Measurements from ENCODE around the gene PYGO2. TPM values are rescaled to one million over a fixed set of nuclear protein-coding genes. Genes with fewer than 3 reads are reported as not detected.
A peak's percentile ranks its signal among the peaks of the same experiment; 100 is the strongest.
"Not testable (repeated sequence)": the region's sequence is repeated elsewhere in the genome, so short reads cannot be mapped to it uniquely, and the experiment has no call there.

Gene PYGO2
- total and polyA plus RNA-seq, 8 donors = 26.6 to 42.9 (median 37.3) TPM

DNA sequence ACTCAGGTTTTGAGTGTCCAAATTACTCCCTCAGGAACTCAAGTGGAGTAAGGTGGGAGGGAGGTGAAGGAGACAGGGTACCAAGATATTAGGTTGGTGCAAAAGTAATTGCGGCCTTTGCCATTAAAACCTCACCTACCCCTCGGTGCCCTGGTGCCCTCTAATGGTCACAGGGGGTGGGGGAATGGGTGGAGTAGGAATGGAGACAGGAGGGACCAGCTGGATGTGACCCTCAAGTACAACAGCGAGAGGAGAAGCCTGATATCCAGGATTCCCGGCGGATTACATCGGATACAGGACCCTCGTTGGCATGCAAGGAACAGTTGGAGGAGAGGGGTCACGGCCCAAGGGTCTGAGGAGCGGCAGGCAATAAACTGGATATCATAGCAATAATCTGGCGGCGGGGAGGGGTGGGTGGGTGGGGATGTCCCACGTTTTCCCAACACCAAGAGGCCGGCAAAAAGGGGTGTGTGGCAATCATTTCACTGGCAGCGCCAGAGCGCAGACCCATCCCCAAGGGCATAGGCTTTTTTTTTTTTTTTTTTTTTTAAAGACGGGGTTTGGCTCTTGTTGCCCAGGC, 36.7 kb upstream of the PYGO2 start:
- Histone ChIP-seq H3K27ac (no peak overlapping the region), H3K9me3 (no peaks in the 10 kb centered on the region), H3K36me3 (no peaks in the 10 kb centered on the region), H3K4me1 (peaks cover 15 to 45% of the 10 kb centered on the region in 2 donors), H3K4me3 (no peak overlapping the region), H3K27me3 (no peaks in the 10 kb centered on the region)
- TF ChIP-seq, protein P1, sequence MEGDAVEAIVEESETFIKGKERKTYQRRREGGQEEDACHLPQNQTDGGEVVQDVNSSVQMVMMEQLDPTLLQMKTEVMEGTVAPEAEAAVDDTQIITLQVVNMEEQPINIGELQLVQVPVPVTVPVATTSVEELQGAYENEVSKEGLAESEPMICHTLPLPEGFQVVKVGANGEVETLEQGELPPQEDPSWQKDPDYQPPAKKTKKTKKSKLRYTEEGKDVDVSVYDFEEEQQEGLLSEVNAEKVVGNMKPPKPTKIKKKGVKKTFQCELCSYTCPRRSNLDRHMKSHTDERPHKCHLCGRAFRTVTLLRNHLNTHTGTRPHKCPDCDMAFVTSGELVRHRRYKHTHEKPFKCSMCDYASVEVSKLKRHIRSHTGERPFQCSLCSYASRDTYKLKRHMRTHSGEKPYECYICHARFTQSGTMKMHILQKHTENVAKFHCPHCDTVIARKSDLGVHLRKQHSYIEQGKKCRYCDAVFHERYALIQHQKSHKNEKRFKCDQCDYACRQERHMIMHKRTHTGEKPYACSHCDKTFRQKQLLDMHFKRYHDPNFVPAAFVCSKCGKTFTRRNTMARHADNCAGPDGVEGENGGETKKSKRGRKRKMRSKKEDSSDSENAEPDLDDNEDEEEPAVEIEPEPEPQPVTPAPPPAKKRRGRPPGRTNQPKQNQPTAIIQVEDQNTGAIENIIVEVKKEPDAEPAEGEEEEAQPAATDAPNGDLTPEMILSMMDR (IDR thresholded peaks at IDR 0.05) = no peak
- ATAC-seq = no peak
- intact Hi-C loops (cut with DNase I) = no loop called here
- DNase-seq = peak in 1 of 4 donors; percentile 27

DNA sequence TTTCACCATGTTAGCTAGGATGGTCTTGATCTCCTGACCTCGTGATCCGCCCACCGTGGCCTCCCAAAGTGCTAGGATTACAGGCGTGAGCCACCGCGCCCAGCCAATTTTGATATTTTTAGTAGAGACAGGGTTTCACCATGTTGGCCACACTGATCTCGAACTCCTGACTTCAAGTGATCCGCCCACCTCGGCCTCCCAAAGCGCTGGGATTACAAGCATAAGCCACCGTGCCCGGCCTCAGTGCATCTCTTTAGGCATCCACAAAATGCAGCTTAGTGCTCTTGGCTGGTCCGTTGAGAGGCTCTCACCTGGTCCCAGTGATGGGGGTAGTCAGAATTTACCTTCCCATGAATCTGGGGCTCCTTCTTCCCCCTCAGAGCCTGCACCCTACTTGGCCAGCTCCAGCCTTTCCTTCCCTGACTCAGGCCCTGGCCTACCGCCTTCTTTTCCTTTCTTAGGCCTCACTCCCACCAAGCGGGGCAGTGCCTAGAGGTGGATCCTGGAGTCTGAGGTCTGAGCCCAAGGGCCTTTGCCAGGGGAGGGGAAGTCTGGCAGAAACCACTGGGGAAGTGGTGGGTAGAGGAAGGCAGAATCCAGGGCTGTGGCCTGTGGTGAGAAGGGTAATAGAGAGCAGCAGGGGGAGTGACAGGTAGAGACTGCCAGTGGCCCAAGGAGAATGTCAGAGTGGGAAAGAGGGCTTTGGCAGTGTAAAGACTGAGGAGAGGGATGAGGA, 35.6 kb upstream of the PYGO2 start:
- Histone ChIP-seq H3K4me3 (no peak overlapping the region), H3K9me3 (no peaks in the 10 kb centered on the region), H3K4me1 (peaks cover 15 to 45% of the 10 kb centered on the region in 2 donors), H3K27ac (no peak overlapping the region), H3K36me3 (no peaks in the 10 kb centered on the region), H3K27me3 (no peaks in the 10 kb centered on the region)
- intact Hi-C loops (cut with DNase I) = no loop called here
- ATAC-seq = no peak
- TF ChIP-seq, protein P1 (IDR thresholded peaks at IDR 0.05) = no peak
- DNase-seq = peak in 1 of 4 donors; percentile 33

DNA sequence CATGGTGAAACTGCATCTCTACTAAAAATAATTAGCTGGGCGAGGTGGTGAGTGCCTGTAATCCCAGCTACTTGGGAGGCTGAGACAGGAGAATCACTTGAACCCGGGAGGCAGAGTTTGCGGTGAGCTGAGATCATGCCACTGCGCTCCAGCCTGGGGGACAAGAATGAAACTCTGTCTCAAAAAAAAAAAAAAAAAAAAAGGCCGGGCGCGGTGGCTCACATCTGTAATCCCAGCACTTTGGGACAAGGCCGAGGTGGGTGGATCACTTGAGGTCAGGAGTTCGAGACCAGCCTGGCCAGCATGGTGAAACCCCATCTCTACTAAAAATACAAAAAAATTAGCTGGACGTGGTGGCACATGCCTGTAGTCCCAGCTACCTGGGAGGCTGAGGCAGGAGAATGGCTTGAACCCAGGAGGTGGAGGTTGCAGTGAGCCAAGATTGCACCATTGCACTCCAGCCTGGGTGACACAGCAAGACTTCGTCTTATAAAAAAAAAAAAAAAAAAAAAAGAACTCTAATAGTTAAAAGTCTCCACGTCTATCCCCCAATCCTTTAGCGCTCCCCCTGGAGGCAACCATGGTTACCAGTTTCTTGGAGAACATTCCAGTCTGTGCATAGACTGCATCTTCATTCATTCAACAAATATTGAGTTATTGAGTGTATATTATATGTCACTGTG, 33.9 kb upstream of the PYGO2 start:
- Histone ChIP-seq H3K36me3 (peaks cover 0 to 14% of the 10 kb centered on the region in 2 donors), H3K4me1 (peaks cover 15 to 43% of the 10 kb centered on the region in 2 donors)
- H3K4me3 ChIP-seq; intact Hi-C loops (cut with DNase I); H3K9me3 ChIP-seq; H3K27ac ChIP-seq; H3K27me3 ChIP-seq: not testable (repeated sequence)
- DNase-seq = peak in 2 of 4 donors; percentile 41 to 70
- peak; percentile 16 for ATAC-seq

DNA sequence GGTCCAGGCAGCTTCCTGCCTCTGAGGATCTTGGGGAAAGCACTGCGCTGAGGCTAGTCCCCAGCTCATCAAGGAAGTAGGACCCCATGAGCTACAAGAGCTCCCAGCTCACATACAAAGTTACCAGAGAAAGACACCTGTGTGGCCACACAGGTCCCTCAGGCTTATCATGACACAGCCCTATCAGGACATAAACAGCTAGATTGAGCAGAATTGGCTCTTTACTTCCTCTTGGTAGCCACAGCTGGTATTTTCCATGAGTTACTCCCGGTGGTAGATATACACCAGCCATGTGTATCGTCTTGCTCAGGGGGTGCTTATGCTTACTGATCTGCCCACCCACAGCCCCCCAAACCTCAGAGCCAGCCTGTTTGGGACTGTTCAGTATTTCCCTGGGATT, 33.0 kb upstream of the PYGO2 start:
- DNase-seq = no peak
- H3K4me3 ChIP-seq = no peak overlapping the region

DNA sequence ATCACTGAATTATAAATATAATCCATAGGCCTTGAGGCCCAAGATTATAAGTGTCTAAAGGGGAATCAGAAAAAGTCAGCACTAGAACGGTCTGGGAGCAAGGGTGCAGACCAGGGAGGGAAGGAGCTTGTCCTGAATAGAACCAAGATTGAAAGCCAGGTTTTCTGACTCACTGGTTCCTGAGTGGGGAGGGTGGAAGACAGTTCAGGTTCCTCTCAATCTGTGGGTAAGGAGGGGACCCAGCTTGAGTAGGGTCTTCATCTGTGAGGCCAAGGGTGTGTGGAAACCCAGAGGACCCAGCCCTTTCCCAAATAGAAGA, 32.6 kb upstream of the PYGO2 start:
- peaks cover 4 to 31% of the 10 kb centered on the region in 2 donors for H3K4me1 ChIP-seq
- H3K36me3 ChIP-seq = peaks cover 0 to 26% of the 10 kb centered on the region in 2 donors
- ATAC-seq (no peak), DNase-seq (peak in 1 of 4 donors; percentile 10)
- H3K27ac ChIP-seq = no peak overlapping the region
- TF ChIP-seq, protein P1 (IDR thresholded peaks at IDR 0.05) = no peak
- H3K9me3 ChIP-seq = no peaks in the 10 kb centered on the region
- intact Hi-C loops (cut with DNase I) = no loop called here
- H3K27me3 ChIP-seq = no peaks in the 10 kb centered on the region
- H3K4me3 ChIP-seq = no peak overlapping the region

More for the DNA sequence above, 33.0 kb upstream of the PYGO2 start:
- H3K9me3 ChIP-seq = no peaks in the 10 kb centered on the region
- no peaks in the 10 kb centered on the region for H3K27me3 ChIP-seq
- H3K4me1 ChIP-seq = peaks cover 8 to 35% of the 10 kb centered on the region in 2 donors
- no peak for ATAC-seq
- intact Hi-C loops (cut with DNase I) = no loop called here
- TF ChIP-seq, protein P1 (IDR thresholded peaks at IDR 0.05) = no peak
- peaks cover 0 to 22% of the 10 kb centered on the region in 2 donors for H3K36me3 ChIP-seq
- no peak overlapping the region for H3K27ac ChIP-seq

Measured in left lung (tissue), 10 donors.